HepG2 (cell line): ENCODE data around the gene VDR. TPM values are rescaled to one million over a fixed set of nuclear protein-coding genes. Genes with fewer than 3 reads are reported as not detected.

Experiments
- ATAC-seq: fragments of 200-7000 bp; cut with Tn5 transposase; 3 replicates; pipeline ENCODE4 v1.9.1; 2020; ENCODE audit warnings: mild to moderate bottlenecking, moderate library complexity
- BruUV-seq: library from RNA; stranded (reverse); fragments of 400-500 nt; replicated peaks from 2 replicates; lab custom pipeline; 2021; lab: Mats Ljungman, UMichigan
- CTCF ChIA-PET: fragments of 300-600 bp; formaldehyde crosslinking; extraction: SDS; loops from one replicate; lab custom pipeline; 2021; ENCODE audit warnings: low total read pairs, inconsistent platforms, low intra/inter-chr PET ratio; lab: Yijun Ruan, JAX
- POLR2A ChIA-PET: fragments of 350-600 bp; sonication (Branson Sonifier 250); formaldehyde crosslinking; loops from one replicate; lab custom pipeline; 2020; ENCODE audit warnings: antibody characterized with exemption, inconsistent platforms; lab: Yijun Ruan, JAX
- DNase-seq: peaks from one replicate; pipeline ENCODE4 v3.0.0-alpha.2; 2015; ENCODE audit warnings: low spot score
- FAIRE-seq: peaks from 3 replicates; lab custom pipeline; 2011; peaks lifted over from hg19 to GRCh38; lab: Jason Lieb, UNC
- H2AFZ ChIP-seq: one replicate; pipeline ENCODE4 v1.6.1; 2011; ENCODE audit warnings: low read length, inconsistent platforms
- H3K27ac ChIP-seq: fragments of 300-600 bp; 3 replicates; pipeline ENCODE4 v1.8.0; 2011; ENCODE audit warnings: mixed run types, mild to moderate bottlenecking, mixed read lengths, low read length, inconsistent platforms; ENCODE audit not compliant: insufficient read depth; ENCODE audit errors: extremely low read length
- H3K27me3 ChIP-seq, 2 experiments: fragments of 200-600 bp in 1 of 2; 2 replicates in 1 of 2; 3 replicates in 1 of 2; pipeline versions ENCODE4 v1.6.0 to v1.8.0; 2011; ENCODE audit warnings: low read length in 2 of 2, mild to moderate bottlenecking in 2 of 2, moderate library complexity in 2 of 2, inconsistent platforms in 1 of 2; ENCODE audit not compliant: insufficient read depth in 2 of 2, control insufficient read depth in 1 of 2
- H3K36me3 ChIP-seq, 2 experiments: fragments of 200-600 bp in 1 of 2; replicated peaks in 1 of 2; 2 replicates in 1 of 2; 3 replicates in 1 of 2; pipeline versions ENCODE4 v1.5.1 to v1.8.0; 2011; ENCODE audit warnings: low read length in 2 of 2, inconsistent platforms in 1 of 2; ENCODE audit not compliant: insufficient read depth in 2 of 2, control insufficient read depth in 1 of 2
- H3K4me1 ChIP-seq: 2 replicates; pipeline ENCODE4 v1.5.1; 2012; ENCODE audit warnings: low read length, inconsistent platforms; ENCODE audit not compliant: insufficient read depth
- H3K4me2 ChIP-seq: 2 replicates; pipeline ENCODE4 v1.6.0; 2011; ENCODE audit warnings: low read depth, low read length, inconsistent platforms
- H3K4me3 ChIP-seq, 3 experiments: fragments of 200-600 bp in 1 of 3; sonication (generic), shearing (Covaris generic) in 1 of 3; replicated peaks in 1 of 3; 2 replicates each; pipeline ENCODE4 v1.5.1; 2011 to 2016; ENCODE audit warnings: low read length in 3 of 3, inconsistent platforms in 2 of 3, low read depth in 2 of 3, mild to moderate bottlenecking in 2 of 3, control low read depth in 1 of 3, mixed read lengths in 1 of 3; ENCODE audit not compliant: insufficient read depth in 1 of 3
- H3K79me2 ChIP-seq: one replicate; pipeline ENCODE4 v1.6.1; 2011; ENCODE audit warnings: low read length, inconsistent platforms; ENCODE audit not compliant: insufficient read depth
- H3K9ac ChIP-seq: 2 replicates; pipeline ENCODE4 v1.6.0; 2011; ENCODE audit warnings: mild to moderate bottlenecking, low read depth, low read length, inconsistent platforms; ENCODE audit not compliant: insufficient read depth
- H3K9me3 ChIP-seq: 2 replicates; pipeline ENCODE4 v1.5.1; 2012; ENCODE audit warnings: mild to moderate bottlenecking, low read length
- H4K20me1 ChIP-seq: 2 replicates; pipeline ENCODE4 v1.6.0; 2011; ENCODE audit warnings: inconsistent platforms, mild to moderate bottlenecking, low read length, moderate library complexity; ENCODE audit not compliant: insufficient read depth
- ATRX ChIP-seq: sonication (generic); formaldehyde crosslinking; IDR thresholded peaks from 2 replicates; pipeline ENCODE4 v1.4.0; 2020; ENCODE audit warnings: missing genetic modification reagents, borderline replicate concordance
- CBFB ChIP-seq: sonication (generic); formaldehyde crosslinking; IDR thresholded peaks from 2 replicates; pipeline ENCODE4 v1.4.0; 2020; ENCODE audit warnings: missing genetic modification reagents
- CCDC6 ChIP-seq: sonication (generic); formaldehyde crosslinking; IDR thresholded peaks from 2 replicates; pipeline ENCODE4 v1.8.1; 2022; ENCODE audit warnings: mild to moderate bottlenecking, missing genetic modification reagents, moderate library complexity
- ETV5 ChIP-seq: IDR thresholded peaks from 2 replicates; pipeline ENCODE4 v1.6.1; 2018; ENCODE audit warnings: missing biosample characterization, missing genetic modification reagents, inconsistent platforms, borderline replicate concordance
- GLMP ChIP-seq: sonication (generic); formaldehyde crosslinking; IDR thresholded peaks from 2 replicates; pipeline ENCODE4 v1.9.0; 2021; ENCODE audit warnings: missing genetic modification reagents, mild to moderate bottlenecking, borderline replicate concordance
- HNF4A ChIP-seq: sonication (generic); formaldehyde crosslinking; IDR thresholded peaks from 2 replicates; pipeline ENCODE4 v1.4.0; 2020; ENCODE audit warnings: missing genetic modification reagents
- IRF9 ChIP-seq: sonication (generic); formaldehyde crosslinking; IDR thresholded peaks from 2 replicates; pipeline ENCODE4 v1.8.0; 2022; ENCODE audit warnings: missing genetic modification reagents, mild to moderate bottlenecking, borderline replicate concordance
- RBFOX2 ChIP-seq: fragments of 200-400 bp; formaldehyde crosslinking; IDR thresholded peaks from 2 replicates; pipeline ENCODE4 v1.6.1; 2017; ENCODE audit warnings: low read depth, mild to moderate bottlenecking, low read length
- YEATS2 ChIP-seq: sonication (generic); formaldehyde crosslinking; IDR thresholded peaks from 2 replicates; pipeline ENCODE4 v1.4.0; 2020; ENCODE audit warnings: missing genetic modification reagents, borderline replicate concordance
- ZMYM2 ChIP-seq: sonication (generic); formaldehyde crosslinking; IDR thresholded peaks from 2 replicates; pipeline ENCODE4 v1.8.0; 2022; ENCODE audit warnings: mild to moderate bottlenecking, missing genetic modification reagents
- ZNF205 ChIP-seq: IDR thresholded peaks from 2 replicates; pipeline ENCODE4 v1.6.1; 2018; ENCODE audit warnings: missing biosample characterization, missing genetic modification reagents
- ZNF382 ChIP-seq: sonication (generic); formaldehyde crosslinking; IDR thresholded peaks from 2 replicates; pipeline ENCODE4 v1.5.0; 2020; ENCODE audit warnings: missing genetic modification reagents, mild to moderate bottlenecking, borderline replicate concordance
- ZNF704 ChIP-seq: sonication (generic); formaldehyde crosslinking; IDR thresholded peaks from 2 replicates; pipeline ENCODE4 v1.8.1; 2023; ENCODE audit warnings: mild to moderate bottlenecking, inconsistent platforms, moderate library complexity, missing genetic modification reagents, borderline replicate concordance
- ZNF780A ChIP-seq: sonication (generic); formaldehyde crosslinking; IDR thresholded peaks from 2 replicates; pipeline ENCODE4 v1.8.0; 2022; ENCODE audit warnings: mild to moderate bottlenecking, missing genetic modification reagents, moderate library complexity
- ZSCAN9 ChIP-seq: IDR thresholded peaks from 2 replicates; pipeline ENCODE4 v1.6.1; 2016; ENCODE audit warnings: borderline replicate concordance
- ZXDC ChIP-seq: sonication (generic); formaldehyde crosslinking; IDR thresholded peaks from 2 replicates; pipeline ENCODE4 v1.5.0; 2020; ENCODE audit warnings: mild to moderate bottlenecking, missing genetic modification reagents
- WGBS: methylation state at CpG from one replicate; pipeline ENCODE4 v1.1.6; 2017; ENCODE audit warnings: low lambda C conversion rate; 5-methylcytosine and 5-hydroxymethylcytosine counted together
- in situ Hi-C: cut with HindIII; loops from 2 replicates; pipeline ENCODE4 v1.10.0; 2017; ENCODE audit warnings: low pct_unique_long_range_greater_than_20kb; ENCODE audit not compliant: extremely low pct_ligation_motif_present
- intact Hi-C: fragments of 100-400 bp; cut with micrococcal nuclease; formaldehyde crosslinking; loops from one replicate; pipeline ENCODE4 v1.10.0; 2022; ENCODE audit not compliant: unreplicated experiment
- polyA plus RNA-seq, 8 experiments: library from polyadenylated mRNA; depleted of rRNA in 3 of 8; stranded (reverse) in 7 of 8; unstranded in 1 of 8; fragments of >200 nt; fragmentation: Illumina TruSeq in 4 of 8; extraction: Trizol in 4 of 8; gene quantifications; 2 replicates each; pipeline versions ENCODE4 v1.2.1 to v1.2.3, GENCODE V29; 2011 to 2016; ENCODE audit warnings: low read depth in 4 of 8, missing spikeins in 1 of 8, mixed read lengths in 1 of 8; ENCODE audit not compliant: insufficient read depth in 1 of 8
- total RNA-seq, 5 experiments: library from RNA; depleted of rRNA; stranded (reverse); fragments of >200 nt; fragmentation: Illumina TruSeq; extraction: Trizol; gene quantifications; 2 replicates each; pipeline ENCODE4 v1.2.3, GENCODE V29; 2016; ENCODE audit warnings: low read depth in 1 of 5

Gene VDR
- total and polyA plus RNA-seq, 2 of the 13 experiments (the other 11 are each of a cell fraction or from before 2014, with no cell fraction given): 0.08 to 0.33 TPM

GRCh38 chr12:47799357-47799955 lies 105.3 kb downstream of the VDR start:
- no peak for FAIRE-seq
- no peak for DNase-seq
- H3K27ac ChIP-seq: no peak overlapping the region
- H3K9ac ChIP-seq: no peak overlapping the region
- H3K27me3 ChIP-seq: no peaks in the 10 kb centered on the region
- intact Hi-C loops: no loop called here
- no peaks in the 10 kb centered on the region for H3K79me2 ChIP-seq
- peaks cover 0 to 2% of the 10 kb centered on the region in 2 experiments; a peak in 1 of 5 replicates for H3K36me3 ChIP-seq
- H3K4me3 ChIP-seq: no peak overlapping the region
- no peak overlapping the region for H2AFZ ChIP-seq
- TF ChIP-seq GLMP (no peak), HNF4A (CRISPR knock-in tag) (no peak), ZNF205 (no peak), ZMYM2 (CRISPR knock-in tag) (no peak), CCDC6 (CRISPR knock-in tag) (no peak), CBFB (CRISPR knock-in tag) (no peak), ZNF704 (no peak), ATRX (CRISPR knock-in tag) (no peak), YEATS2 (no peak), ZSCAN9 (CRISPR knock-in tag) (no peak), ZNF780A (CRISPR knock-in tag) (no peak), ZXDC (no peak), ZNF382 (CRISPR knock-in tag) (no peak), IRF9 (no peak), RBFOX2 (no peak), ETV5 (no peak)
- ChIA-PET CTCF (interaction anchor here (3.7 kb wide), 1 partner anchor 39 kb away, joined by 33 read pairs; no protein-coding TSS in a partner anchor), POLR2A (no interaction called here)
- no peak overlapping the region for H3K4me2 ChIP-seq
- BruUV-seq: no TSS peak
- no peaks in the 10 kb centered on the region for H3K4me1 ChIP-seq
- ATAC-seq: no peak
- H4K20me1 ChIP-seq: no peaks in the 10 kb centered on the region
- WGBS: 89% methylated on average over 2 of the region's 7 CpGs
- in situ Hi-C loops: no loop called here
- no peaks in the 10 kb centered on the region for H3K9me3 ChIP-seq
